Neuron (in vitro differentiated cells): ENCODE measurements around the gene RNF114.
A peak's percentile ranks its signal among the peaks of the same experiment; 100 is the strongest.
"Not testable (repeated sequence)": the region's sequence is repeated elsewhere in the genome, so short reads cannot be mapped to it uniquely, and the experiment has no call there.

Source experiments
- H2AFZ ChIP-seq: one replicate; pipeline ENCODE4 v1.6.1; 2013; ENCODE audit warnings: low read depth, mild to moderate bottlenecking, inconsistent platforms, low read length, moderate library complexity
- H3K27me3 ChIP-seq: one replicate; pipeline ENCODE4 v1.6.1; 2013; ENCODE audit warnings: low read length; ENCODE audit not compliant: insufficient read depth
- H3K36me3 ChIP-seq: one replicate; pipeline ENCODE4 v1.6.1; 2013; ENCODE audit warnings: low read length; ENCODE audit not compliant: insufficient read depth
- H3K4me1 ChIP-seq: one replicate; pipeline ENCODE4 v1.6.1; 2013; ENCODE audit warnings: low read length; ENCODE audit not compliant: insufficient read depth
- H3K4me3 ChIP-seq: 2 replicates; pipeline ENCODE4 v1.5.1; 2013; ENCODE audit warnings: mild to moderate bottlenecking, low read length, moderate library complexity
- H3K9me3 ChIP-seq: one replicate; pipeline ENCODE4 v1.6.1; 2013; ENCODE audit warnings: low read length

RNF114 gene

DNA sequence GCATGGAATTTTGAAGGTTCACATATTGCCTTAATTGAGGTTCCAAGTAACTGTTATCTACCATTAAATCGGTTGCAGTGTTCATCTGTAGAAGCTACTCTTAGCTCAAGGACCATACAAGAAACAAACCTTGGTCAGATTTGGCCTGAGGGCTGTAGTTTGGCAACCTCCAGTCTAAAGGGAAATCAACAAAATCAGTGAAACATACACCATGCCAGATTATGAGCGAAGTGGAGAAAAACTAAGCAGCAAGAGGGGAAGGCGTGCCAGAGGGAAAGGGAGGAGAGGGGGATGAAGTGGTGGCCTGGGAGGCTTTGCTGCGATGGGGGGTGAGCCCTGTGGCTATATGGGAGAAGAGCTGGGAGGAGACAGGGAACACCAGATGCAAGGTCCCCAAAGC, 37.8 kb downstream of the RNF114 start:
- H3K36me3 ChIP-seq = no peaks in the 10 kb centered on the region

DNA sequence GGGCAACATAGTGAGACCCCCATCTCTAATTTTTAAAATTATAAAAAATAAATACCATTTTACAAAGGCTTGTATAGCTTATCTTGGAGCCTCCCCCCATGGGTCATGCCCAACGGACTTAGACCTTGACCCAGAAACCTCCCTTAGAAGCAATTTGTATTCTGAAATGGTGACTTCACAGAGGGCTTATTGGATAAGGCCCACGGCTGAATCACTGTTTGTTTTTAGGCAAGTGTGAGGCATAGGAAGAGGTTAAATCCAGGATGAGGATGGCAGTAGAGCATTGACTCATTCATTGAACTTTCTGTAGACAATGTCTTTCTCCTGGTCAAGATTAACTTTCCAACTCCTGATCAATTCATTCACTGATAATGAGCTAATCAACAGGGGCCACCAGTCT, 40.3 kb downstream of the RNF114 start:
- Histone ChIP-seq H3K9me3 (no peaks in the 10 kb centered on the region), H3K4me1 (peaks cover 4% of the 10 kb centered on the region), H2AFZ (no peak overlapping the region), H3K27me3 (peaks cover 22% of the 10 kb centered on the region), H3K36me3 (no peaks in the 10 kb centered on the region), H3K4me3 (no peak overlapping the region)

More for the DNA sequence above, 37.8 kb downstream of the RNF114 start:
- H3K4me1 ChIP-seq = peaks cover 2% of the 10 kb centered on the region
- H3K27me3 ChIP-seq = no peaks in the 10 kb centered on the region
- H2AFZ ChIP-seq = no peak overlapping the region
- H3K9me3 ChIP-seq = no peaks in the 10 kb centered on the region
- no peak overlapping the region for H3K4me3 ChIP-seq

DNA sequence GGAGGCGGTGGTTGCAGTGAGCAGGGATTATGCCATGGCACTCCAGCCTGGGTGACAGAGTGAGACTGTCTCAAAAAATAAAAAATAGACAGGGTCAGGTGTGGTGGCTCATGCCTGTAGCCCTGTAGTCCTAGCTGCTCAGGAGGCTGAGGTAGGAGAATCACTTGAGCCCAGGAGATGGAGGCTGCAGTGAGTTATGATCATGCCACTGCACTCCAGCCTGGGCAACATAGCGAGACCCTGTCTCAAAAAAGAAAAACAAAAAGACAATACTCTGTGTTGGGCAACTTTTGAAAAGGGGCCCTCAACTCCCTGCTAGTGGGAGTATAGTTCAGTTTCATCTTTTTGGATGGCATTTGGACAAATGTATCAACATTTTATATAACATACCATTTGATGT, 41.5 kb downstream of the RNF114 start:
- not testable (repeated sequence) for H3K36me3 ChIP-seq, H3K4me3 ChIP-seq, H2AFZ ChIP-seq, H3K4me1 ChIP-seq, H3K9me3 ChIP-seq
- H3K27me3 ChIP-seq = peaks cover 28% of the 10 kb centered on the region

GRCh38 chr20:49978685-49979029, 42.5 kb downstream of the RNF114 start:
- no peaks in the 10 kb centered on the region for H3K36me3 ChIP-seq
- H2AFZ ChIP-seq = no peak overlapping the region
- H3K4me3 ChIP-seq = no peak overlapping the region
- no peaks in the 10 kb centered on the region for H3K9me3 ChIP-seq
- peaks cover 28% of the 10 kb centered on the region for H3K27me3 ChIP-seq
- H3K4me1 ChIP-seq = peaks cover 15% of the 10 kb centered on the region

- no peak overlapping the region for H2AFZ ChIP-seq
- H3K4me3 ChIP-seq = peak overlapping the region; percentile 41
- H3K27me3 ChIP-seq = peaks cover 33% of the 10 kb centered on the region
- H3K36me3 ChIP-seq = no peaks in the 10 kb centered on the region
- no peaks in the 10 kb centered on the region for H3K9me3 ChIP-seq
- H3K4me1 ChIP-seq = peaks cover 17% of the 10 kb centered on the region
Observed at GRCh38 chr20:49979030-49979832, 43.0 kb downstream of the RNF114 start.

DNA sequence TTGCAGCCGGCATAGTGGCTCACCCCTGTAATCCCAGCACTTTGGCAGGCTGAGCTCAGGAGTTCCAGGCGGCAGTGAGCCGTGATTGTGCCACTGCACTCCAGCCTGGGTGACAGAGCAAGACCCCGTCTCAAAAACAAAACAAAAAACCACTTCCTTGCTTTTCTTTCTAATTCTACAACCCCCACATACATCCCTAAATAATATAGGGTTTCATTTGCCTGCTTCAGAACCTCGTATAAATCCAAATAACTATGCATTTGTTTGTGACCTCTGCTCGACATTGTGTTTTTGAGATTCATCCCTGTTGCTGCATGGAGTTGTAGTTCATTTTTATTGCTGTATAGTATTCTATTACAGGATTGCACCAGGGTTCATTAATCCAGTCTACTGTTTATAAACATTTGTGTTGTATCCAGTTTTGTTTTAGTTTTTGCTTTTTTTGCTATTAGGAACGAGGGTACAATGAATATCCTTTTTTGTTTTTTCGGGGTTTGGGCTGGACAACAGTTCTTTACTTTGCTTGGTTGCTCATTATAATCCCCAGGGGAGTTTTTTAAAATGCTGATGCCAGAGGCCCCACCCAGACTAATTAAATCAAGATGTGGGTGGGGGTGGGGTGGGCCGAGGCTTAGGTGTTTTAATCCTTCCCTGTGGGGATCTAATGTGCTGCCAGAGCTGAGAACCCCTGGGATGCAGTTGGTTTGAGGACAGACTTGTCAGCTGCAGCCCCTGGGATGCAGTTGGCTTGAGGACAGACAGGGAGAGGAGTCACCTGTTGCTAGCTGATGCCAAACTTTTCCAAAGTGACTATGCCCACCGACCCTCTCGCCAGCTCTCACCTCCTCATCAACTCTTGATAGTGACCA, 44.2 kb downstream of the RNF114 start:
- no peak overlapping the region for H3K4me3 ChIP-seq
- H3K4me1 ChIP-seq = peaks cover 17% of the 10 kb centered on the region
- peaks cover 33% of the 10 kb centered on the region for H3K27me3 ChIP-seq
- H3K36me3 ChIP-seq = no peaks in the 10 kb centered on the region
- H2AFZ ChIP-seq = no peak overlapping the region
- no peaks in the 10 kb centered on the region for H3K9me3 ChIP-seq

DNA sequence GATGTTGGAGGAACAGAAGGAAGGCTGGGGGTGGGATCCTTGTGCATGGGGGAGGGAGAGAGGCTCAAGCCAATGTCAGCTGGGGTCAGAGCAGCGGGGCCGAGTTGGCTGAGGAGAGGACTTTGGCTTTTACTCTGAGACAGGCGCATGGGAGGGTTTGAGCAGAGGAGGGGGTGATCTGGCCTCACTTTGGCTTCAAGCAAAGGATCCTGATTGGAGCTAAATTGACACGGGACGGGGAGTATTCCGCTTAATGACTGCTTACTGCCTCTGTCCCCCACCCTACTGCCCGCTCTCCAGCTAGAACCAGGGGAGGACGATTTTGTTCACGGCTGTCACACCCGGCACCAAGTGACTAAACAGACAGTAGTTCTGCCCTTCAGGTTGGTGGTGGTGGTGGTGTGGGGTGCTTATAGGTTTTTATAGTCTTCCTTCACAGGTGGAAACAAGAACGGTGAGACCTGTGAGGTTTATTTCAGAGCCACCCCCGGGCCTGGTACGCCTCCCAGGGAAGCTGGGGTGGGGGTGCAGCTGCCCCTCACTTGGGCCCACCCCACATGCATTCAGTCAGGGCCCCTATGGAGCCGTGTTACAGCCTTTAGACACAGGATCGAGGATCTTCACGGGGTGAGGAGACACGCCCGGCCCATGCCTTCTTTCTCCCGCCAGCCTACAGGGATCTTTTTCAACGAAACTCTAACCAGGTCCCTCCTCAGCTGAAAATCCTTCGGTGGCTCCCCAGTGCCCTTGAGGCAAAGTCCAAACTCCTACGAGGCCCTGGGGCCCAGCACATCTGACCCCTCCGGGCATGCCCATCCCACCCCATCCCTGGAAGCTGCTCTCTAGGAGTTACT, 45.2 kb downstream of the RNF114 start:
- peak overlapping the region; percentile 59 for H2AFZ ChIP-seq
- peaks cover 33% of the 10 kb centered on the region for H3K27me3 ChIP-seq
- peaks cover 17% of the 10 kb centered on the region for H3K4me1 ChIP-seq
- H3K4me3 ChIP-seq = no peak overlapping the region
- H3K9me3 ChIP-seq = no peaks in the 10 kb centered on the region
- no peaks in the 10 kb centered on the region for H3K36me3 ChIP-seq

- peak overlapping the region; percentile 59 for H2AFZ ChIP-seq
- H3K4me1 ChIP-seq = peaks cover 15% of the 10 kb centered on the region
- H3K36me3 ChIP-seq = no peaks in the 10 kb centered on the region
- H3K4me3 ChIP-seq = no peak overlapping the region
- no peaks in the 10 kb centered on the region for H3K9me3 ChIP-seq
- peaks cover 33% of the 10 kb centered on the region for H3K27me3 ChIP-seq
Observed at GRCh38 chr20:49982072-49982345, 45.8 kb downstream of the RNF114 start.

- Histone ChIP-seq H2AFZ (peak within 1 kb of the TSS; percentile 59), H3K4me1 (peaks cover 15% of the 10 kb centered on the region), H3K4me3 (peak within 1 kb of the TSS; percentile 46), H3K27me3 (peaks cover 33% of the 10 kb centered on the region), H3K9me3 (no peaks in the 10 kb centered on the region), H3K36me3 (no peaks in the 10 kb centered on the region)
Observed at GRCh38 chr20:49982346-49983122, 46.3 kb downstream of the RNF114 start, which contains the start of gene SNAI1. SNAI1 (plus strand) TSS chr20:49982980; CDS start chr20:49983060, 80 bp downstream.

DNA sequence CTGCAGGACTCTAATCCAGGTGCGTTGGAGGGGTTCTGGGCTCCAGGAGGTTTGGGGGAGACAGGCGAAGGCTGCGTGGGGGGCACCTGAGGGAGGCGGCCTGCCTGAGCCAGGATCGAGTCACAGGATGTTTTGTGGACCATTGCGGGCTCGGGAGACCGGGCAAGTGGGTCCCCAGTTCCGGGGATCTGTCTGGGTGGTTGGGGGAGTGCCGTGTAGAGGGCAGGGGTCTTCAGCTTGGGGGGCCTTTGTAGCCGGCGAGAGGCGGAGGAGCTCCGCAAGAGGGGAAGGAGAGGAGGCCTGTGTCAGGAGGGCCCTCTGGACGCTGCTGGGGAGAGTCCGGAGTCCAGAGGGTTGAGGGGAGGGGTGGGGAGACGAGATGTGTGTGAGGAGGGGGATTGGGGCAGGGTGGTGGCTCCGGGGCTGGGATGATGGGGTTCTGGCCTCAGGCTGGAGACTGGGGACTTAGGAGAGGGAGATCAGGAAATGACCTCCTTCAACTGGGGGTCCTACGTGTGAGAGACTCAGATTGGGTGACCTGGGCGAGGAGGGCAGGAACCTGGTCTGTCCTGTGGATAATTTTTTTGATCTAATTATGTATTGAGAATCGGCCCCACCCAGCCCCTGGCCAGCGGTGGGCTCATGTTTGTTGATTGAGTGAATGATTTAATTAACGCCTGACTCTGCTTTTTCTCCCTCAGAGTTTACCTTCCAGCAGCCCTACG, 47.1 kb downstream of the RNF114 start:
- Histone ChIP-seq H3K27me3 (peaks cover 33% of the 10 kb centered on the region), H3K4me3 (peak overlapping the region; percentile 46), H3K9me3 (no peaks in the 10 kb centered on the region), H3K36me3 (no peaks in the 10 kb centered on the region), H2AFZ (peak overlapping the region; percentile 48), H3K4me1 (peaks cover 20% of the 10 kb centered on the region)

DNA sequence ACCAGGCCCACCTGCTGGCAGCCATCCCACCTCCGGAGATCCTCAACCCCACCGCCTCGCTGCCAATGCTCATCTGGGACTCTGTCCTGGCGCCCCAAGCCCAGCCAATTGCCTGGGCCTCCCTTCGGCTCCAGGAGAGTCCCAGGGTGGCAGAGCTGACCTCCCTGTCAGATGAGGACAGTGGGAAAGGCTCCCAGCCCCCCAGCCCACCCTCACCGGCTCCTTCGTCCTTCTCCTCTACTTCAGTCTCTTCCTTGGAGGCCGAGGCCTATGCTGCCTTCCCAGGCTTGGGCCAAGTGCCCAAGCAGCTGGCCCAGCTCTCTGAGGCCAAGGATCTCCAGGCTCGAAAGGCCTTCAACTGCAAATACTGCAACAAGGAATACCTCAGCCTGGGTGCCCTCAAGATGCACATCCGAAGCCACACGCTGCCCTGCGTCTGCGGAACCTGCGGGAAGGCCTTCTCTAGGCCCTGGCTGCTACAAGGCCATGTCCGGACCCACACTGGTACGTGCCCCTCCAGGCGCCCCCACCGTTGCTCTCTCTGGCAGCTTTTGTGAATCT, 47.7 kb downstream of the RNF114 start:
- no peaks in the 10 kb centered on the region for H3K9me3 ChIP-seq
- no peak overlapping the region for H2AFZ ChIP-seq
- H3K4me1 ChIP-seq = peaks cover 25% of the 10 kb centered on the region
- peaks cover 33% of the 10 kb centered on the region for H3K27me3 ChIP-seq
- no peaks in the 10 kb centered on the region for H3K36me3 ChIP-seq
- peak overlapping the region; percentile 46 for H3K4me3 ChIP-seq
